GM12891 (cell line): ENCODE measurements around the gene NHSL2.

Experiments used
- POLR2A ChIP-seq: IDR thresholded peaks from 2 replicates; pipeline ENCODE4 v1.6.1; 2011; ENCODE audit warnings: low read depth, low read length, control low read depth
- POLR2AphosphoS5 ChIP-seq: IDR thresholded peaks from 2 replicates; pipeline ENCODE4 v1.6.1; 2011; ENCODE audit warnings: low read depth, low read length, control low read depth
- POU2F2 ChIP-seq: IDR thresholded peaks from 2 replicates; pipeline ENCODE4 v1.6.1; 2011; ENCODE audit warnings: low read depth, mild to moderate bottlenecking, control low read depth, low read length, moderate library complexity
- SPI1 ChIP-seq: IDR thresholded peaks from 2 replicates; pipeline ENCODE4 v1.6.1; 2011; ENCODE audit warnings: low read depth, low read length, control low read depth
- TAF1 ChIP-seq: IDR thresholded peaks from 2 replicates; pipeline ENCODE4 v1.6.1; 2011; ENCODE audit warnings: low read depth, low read length, control low read depth

DNA sequence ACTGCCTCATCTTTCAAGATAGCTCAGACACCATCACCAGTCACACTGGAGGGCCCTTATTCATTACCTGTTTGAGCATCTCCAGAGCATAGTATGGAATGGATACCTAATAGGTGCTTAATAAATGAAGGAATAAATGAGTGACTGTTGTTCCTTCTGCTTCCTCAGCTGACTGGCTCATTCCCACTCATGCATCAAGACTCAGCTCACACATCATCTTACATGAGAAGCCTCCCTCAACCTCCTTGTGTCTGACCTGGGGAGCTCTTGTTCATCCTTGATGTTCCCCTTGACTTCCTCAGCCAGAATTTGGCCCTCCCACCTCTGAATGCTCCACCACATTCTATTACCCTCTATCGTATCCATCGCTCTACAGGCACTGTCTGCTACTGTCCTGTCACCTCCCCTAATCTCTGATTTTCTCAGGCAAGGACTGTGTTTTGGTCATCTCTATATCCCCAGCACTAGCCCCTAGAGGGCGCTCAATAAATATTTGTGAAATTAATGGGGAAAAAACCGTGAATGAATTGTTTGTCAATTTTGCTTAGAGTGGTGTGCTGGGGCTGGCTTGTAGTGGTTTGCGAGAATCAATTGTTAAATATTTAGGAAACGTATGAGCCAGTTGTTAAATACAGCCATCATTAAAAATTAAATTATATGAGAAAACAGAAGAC, 88.3 kb downstream of the NHSL2 start:
- TF ChIP-seq POLR2AphosphoS5: no peak
- no peak for TF ChIP-seq POLR2A
- TF ChIP-seq TAF1: no peak
- no peak for TF ChIP-seq SPI1
- no peak for TF ChIP-seq POU2F2
